Stimulated activated CD8-positive, alpha-beta memory T cell treated with anti-CD3 and anti-CD28 coated beads, Interleukin-12 subunit alpha, Interleukin-12 subunit beta, amount 100 ng/mL, for 4 hours (primary cell): ENCODE data around the gene ABCF2.

Experiments used
- DNase-seq: peaks from one replicate; pipeline ENCODE4 v3.0.0-alpha.2; 2020; ENCODE audit warnings: low read depth

Gene ABCF2

DNA sequence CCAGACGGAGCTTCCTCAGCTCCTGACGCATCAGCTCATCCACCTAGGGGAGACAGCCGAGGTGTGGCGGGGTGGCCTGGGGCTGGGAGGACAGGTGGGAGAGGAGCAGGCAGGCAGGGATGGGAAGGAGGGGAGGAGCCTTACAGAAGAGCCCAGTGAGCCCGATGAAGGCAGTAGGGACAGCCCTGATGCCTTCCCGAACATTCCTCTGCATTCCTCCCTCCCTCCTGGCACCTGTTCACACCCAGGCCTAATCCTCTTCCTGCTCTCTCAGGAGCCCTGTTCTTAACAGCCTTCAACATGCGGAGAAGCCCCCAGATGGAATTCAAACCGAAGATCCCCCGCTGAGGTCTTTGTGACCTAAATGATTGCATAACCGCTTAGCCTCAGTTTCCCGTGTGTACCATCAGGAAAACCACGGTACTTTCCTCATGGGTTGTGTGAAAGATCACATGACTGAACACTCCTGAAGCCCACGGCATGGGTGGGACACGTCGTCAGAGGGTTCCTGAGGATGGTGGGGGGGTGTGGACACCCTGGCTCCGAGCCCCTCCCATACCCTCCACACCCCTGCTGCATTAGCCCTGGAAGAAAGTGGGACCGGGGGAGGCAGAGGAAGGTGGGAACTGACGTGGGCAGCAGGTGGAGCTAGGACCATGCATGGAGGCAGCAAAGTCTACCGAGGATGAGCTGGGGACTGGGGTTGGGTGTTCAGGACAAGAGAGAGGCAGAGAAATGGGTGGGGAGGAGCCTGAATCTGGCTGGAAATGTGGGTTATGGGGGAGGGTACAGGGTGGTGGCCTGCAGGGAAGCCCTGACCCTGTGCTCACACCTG, 31.2 kb downstream of the ABCF2 start:
- no peak for DNase-seq

DNA sequence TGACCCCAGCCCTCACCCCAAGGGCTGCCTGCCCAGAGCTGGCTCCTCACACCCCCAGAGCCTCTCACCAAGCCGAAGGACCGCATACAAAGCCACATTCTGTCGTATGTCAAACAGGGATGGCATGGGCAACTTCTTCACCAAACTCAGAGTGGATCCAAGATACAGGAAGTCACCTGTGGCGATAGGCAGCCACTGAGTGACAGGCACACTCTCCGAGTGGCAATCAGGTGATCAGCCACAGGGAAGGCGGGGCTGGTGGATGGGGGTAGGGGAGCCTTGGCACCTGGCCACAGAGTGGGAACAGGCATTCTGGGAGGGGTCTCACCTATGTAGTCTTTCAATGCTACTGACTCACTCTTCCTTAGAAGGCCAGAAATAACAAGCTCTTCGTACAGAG, 32.8 kb downstream of the ABCF2 start:
- no peak for DNase-seq

GRCh38 chr7:151193203-151193978, 33.6 kb downstream of the ABCF2 start:
- no peak for DNase-seq

DNA sequence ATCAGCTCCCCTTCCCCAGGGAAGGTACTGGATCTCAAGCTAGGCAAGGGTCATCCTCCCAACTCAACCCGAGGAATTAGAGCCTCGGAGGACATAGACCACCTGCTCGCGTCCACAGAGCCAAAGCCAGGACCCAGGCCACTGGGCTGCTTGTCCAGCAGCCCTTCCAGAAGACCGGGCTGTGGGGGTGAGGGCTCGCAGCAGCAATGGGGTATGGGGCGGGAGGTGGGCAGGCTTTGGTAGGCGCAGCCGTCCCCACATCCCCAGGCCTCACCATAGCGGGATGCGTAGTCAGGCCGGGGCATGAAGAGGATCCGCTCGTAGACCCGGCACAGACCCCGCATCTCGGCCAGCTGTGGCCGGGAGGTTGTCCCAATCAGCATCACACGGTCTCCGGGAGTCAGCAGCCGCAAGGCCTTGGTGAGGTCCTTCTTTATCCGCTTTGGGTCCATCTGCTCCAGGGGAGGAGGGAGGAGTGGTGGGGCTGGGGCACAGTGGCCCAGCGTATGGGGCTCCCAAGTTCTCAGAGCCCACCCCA, 34.9 kb downstream of the ABCF2 start:
- no peak for DNase-seq

DNA sequence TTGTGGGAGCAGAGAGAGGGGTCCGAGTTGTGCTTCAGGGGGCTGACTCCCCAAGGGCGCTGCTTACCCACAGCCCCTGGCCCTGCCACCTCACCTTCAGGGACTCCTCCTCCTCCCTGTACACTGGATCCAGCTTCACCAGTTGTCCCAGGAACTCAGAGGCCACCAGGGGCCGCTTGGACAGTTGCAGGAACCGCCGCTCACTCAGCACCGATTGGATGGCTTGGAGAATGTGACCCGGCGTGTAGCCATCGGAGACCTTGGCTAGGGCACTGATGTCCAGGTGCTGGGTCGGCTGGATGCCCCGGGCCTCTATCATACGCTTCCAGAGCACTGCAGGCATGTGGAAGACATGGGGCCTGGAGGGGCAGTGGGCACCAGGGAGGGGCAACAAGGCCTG, 35.5 kb downstream of the ABCF2 start:
- DNase-seq = no peak

DNA sequence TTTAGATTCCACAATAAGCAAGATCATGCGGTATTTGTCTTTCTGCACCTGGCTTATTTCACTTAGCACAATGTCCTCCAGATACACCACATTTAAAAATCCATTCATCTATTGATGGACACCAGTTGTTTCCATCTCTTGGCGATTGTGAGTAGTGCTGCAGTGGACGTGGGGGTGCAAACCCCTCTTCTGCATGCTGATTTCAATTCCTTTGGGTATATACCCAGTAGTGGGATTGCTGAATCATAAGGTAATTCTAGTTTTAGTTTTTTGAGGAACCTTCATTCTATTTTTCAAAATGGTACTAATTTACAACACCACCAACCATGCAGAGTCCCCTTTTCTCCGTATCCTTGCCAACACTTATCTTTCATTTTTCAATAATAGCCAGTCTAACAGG, 38.0 kb downstream of the ABCF2 start:
- DNase-seq = no peak

DNA sequence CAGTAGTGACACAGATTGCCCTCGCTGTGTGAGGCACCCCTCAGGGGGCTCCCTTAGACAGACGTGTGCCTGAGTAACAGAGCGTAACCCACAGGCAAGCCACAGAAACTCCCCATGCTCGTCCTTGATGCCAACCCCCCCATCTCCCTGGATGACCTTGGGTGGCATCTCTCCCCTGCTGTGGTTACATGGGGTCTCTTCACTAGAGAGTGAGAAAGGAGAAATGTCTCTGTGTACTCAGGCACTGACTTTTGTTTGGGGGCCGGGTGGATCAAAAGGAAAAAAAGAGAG, 38.8 kb downstream of the ABCF2 start:
- DNase-seq = no peak

DNA sequence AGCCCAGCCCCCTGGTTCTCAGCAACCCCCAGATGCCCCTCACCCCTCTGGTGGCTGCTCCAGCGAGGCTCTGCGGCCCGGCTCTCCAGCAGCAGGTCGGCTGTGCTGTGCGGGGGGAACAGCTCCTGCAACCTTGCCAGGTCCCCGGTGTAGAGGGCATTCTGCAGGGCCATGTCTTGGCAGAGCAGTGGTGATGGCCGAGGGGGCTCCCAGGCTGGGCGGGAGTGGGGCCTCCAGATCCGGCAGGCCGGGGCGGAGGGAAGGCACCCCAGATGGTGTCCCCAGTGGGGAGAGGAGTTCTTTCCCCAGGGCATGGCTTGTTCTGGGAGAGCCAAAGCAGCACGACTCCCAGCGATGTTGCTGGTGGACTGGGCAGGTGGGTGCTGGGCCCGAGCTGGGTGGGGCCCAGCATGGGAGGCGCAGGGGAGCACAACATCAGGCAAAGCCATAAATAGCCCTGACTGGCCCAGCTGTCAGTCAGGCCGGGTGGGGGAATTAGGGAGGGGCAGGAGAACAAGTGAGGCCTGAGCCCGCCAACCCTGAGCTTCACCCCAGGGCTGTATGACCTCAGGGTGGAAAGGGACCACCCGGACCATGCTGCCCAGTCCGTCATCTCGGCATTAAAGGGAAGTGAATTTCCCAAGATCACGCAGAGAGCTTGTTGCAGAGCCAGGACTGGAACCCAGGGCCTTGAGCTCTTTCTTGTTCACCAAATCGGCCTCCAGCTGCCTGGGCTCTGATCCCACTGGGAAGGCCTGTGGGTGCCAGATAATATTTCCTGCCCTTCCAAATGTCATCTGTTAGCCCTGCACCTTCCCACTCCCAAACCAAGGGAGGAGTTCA, 39.4 kb downstream of the ABCF2 start:
- no peak for DNase-seq

DNA sequence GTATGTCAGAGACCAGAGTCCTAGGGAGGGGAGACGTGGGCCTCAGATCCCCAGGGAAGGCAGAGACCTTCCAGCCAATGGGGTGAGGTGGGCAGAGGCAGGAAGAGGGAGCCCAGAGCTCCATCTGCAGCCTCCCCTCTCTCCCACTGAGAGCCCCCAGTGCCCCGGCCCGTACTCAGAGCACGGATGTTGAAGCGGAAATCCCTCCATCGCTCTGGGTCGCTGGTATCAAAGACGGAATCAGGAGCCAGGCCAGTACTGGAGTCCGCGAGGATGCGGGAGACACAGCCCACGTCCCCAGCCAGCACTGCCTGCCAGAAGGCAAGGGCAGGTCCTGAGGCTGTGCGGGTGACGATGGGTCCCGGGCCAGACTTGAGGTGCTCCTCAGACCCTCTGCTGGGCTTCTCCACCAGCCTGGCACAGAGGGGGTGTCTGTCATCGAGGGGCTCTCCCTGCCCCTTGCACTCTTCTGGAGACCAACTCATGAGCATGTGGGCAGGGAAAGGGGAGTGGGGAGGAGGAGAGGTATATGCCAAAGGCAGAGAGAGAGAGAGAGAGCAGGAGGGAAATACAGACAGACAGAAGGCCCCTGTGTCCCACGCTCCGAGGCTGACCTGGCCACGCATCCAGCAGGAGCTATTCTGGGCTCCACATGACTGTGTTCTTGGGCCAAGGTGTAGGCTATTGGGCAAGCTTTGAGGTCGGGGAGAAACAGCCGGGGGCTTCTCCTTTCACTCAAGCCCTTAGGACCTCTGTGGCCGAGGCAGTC, 40.2 kb downstream of the ABCF2 start, which contains the start of gene ASB10:
TSS of gene ASB10 (minus strand) at position 611 of the 769 bp plus-strand sequence. CDS start at position 491, 120 bp downstream.
- DNase-seq = no peak

DNA sequence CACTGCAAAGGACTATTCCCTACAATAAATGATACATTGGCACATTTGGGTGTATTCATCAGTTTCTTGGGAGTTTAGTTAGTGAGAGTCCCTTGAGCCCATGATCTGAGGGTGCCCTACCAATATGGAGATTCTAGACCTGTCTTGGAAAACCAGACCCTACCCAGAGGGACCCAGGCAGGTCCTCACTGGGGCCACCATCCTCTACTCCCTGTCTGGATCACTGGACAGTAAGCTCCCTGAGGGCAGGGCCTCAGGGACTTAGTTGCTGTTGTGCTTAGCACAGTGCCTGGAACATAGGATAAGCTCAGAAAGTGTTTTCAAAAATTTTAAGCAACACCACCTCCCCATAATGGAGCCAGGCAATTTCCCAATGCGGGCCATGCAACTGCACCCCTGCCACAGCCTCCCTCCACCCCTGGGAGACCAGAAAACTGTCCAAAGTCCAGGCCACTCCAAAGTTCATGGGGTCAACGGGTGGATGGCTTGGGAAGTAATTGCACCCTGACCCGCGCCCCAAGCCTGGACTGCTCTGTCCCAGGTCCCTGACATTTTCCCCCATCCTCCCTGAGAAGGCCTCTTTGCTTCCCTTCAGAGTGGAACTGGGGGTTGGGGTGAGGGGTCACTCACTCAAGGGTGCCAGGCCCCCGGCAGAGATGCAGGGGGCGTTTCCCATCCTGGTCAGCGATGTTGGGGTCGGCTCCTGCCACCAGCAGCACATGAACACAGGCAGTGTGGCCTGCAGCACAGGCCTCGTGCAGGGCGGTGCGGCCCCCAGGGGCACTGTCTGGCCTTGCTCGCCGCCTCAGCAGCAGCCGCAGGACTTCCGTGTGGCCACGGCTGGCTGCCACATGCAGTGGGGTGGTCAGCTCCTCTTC, 41.0 kb downstream of the ABCF2 start:
- DNase-seq = no peak

DNA sequence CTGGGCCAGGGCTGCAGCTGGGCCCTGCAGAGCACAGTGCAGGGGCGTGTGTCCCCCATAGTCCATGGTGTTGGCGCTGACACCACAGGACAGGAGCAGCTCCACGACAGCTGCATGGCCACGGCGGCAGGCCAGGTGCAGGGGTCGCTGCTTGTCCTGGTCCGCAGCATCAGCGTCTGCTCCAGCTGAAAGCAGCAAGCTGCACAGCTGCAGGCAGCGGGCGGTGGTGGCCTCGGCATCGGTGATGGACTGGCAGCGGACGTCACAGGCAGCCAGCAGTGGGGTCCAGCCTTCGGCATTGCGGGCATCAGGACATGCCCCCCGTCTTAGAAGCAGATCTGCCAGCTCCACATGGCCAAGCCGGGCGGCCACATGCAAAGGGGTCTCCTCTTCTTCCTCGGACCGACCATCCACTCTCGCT, 46.0 kb downstream of the ABCF2 start:
- DNase-seq = no peak

DNA sequence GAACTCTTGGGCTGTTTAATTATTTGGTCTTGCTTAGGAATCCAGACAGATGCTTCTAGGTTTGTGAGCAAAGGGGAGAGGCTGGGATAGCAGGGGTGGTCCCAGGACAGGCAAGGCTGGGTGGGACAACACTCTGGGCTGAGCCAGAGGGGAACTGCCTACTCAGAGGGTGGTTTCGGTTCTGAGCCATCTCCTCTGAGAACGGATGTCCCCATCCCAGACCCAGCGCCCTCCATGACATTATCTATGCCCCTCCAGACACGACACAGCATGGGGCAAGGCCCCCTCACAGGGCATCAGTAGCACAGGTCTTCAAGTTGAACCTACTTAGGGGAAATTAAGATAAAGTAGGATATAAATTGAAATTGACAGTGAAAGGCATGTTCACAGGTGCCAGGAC, 47.1 kb downstream of the ABCF2 start:
- DNase-seq = no peak

DNA sequence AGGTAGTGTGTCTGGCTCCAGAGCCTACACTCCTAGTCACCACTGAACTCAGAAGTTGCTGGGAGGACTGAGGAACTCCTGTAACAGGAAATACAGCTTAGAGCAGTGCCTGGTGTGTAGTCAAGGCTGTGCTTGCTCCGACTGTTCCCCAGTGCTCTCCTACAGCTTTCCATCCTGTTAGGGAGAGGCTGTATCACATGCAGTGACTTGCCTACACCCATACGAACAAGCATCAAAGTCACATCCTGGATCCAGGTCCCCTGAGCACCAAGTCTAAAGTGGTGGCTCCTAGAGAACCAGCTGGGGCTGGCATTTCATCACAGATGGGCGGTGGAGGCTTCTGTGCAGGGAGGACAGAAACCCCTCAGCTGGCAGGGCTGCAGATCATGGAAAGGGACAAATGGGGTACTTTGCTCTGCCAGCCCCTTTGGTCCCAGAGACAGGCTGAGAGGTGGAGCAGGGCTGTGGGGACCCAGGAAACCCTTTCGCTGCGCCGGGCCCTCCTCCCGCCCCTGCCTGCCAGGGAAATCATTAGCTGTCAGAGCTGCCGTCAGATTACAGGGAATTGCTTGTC, 47.6 kb downstream of the ABCF2 start:
- DNase-seq = no peak

DNA sequence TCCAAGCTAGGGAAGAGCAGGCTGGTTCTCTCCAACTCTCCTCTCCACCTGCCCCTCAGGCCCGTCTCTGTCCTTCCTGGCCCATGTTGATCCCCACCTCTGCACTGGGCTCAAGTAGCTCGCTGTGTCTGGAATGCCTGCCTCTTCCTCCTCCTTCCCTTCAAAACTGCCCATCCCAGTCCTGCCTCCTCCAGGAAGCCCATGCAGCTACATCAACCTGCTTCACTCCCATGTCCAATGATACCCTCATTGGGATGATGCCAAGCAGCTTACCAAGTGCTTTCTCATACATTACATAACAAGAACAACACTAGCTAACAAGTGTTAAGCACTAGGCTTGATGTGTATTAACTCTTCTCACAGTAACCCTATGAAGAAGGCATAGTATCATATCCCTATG, 48.2 kb downstream of the ABCF2 start:
- no peak for DNase-seq

GRCh38 chr7:151178236-151178635, 48.8 kb downstream of the ABCF2 start:
- DNase-seq = no peak

- DNase-seq = no peak
These were observed 49.7 kb downstream of the ABCF2 start for GRCh38 chr7:151177310-151177709.

GRCh38 chr7:151176401-151176800, 50.6 kb downstream of the ABCF2 start:
- no peak for DNase-seq

DNA sequence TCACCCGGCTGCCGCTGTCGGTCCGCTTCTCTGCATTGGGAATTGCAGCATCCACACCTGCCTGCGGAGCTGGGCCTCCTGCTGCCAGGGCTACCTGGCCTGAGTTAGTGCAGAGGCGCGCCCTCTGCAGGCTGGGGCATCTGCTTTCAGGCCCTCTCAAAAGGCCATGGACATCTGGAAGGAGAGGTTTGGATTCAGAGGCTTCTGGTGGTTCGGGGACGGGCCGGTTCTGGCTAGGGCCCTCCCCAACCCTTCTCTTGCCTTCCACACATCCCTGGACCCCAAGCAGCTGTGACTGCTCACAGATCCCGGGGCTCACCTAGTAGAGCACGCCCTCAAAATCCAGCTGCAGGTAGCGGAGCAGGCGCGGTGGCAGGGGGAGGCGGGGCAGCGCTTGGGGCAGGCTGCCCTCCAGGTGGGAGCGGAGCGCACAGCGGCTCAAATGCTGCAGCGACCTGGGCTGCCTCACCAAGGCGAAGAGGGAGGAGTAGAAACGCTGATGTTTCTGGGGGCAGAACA, 51.2 kb downstream of the ABCF2 start:
- DNase-seq = no peak

GRCh38 chr7:151175047-151175792, 51.8 kb downstream of the ABCF2 start:
- DNase-seq = no peak
